ENCODE data around the gene PCDHA8. TPM values are rescaled to one million over a fixed set of nuclear protein-coding genes. Genes with fewer than 3 reads are reported as not detected.
"Not testable (repeated sequence)": the region's sequence is repeated elsewhere in the genome, so short reads cannot be mapped to it uniquely, and the experiment has no call there.

PCDHA8 gene
- total RNA-seq, 1 donor from 2014 or later, result 0.38 TPM

- ATAC-seq, result no peak
These were observed 40.0 kb upstream of the PCDHA8 start, which contains the start of gene PCDHA3 for GRCh38 chr5:140800816-140801493. Gene PCDHA3 (plus strand): TSS chr5:140801057.

DNA sequence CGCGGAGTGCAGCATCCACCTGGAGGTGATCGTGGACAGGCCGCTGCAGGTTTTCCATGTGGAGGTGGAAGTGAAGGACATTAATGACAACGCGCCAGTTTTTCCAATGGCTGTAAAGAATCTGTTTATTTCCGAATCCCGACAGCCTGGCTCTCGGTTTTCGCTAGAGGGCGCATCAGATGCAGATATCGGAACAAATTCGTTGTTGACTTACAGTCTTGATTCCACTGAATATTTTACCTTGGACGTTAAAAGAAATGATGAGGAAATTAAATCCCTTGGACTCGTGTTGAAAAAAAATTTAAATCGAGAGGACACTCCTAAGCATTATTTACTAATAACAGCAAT is 39.5 kb upstream of the PCDHA8 start:
- Histone ChIP-seq H3K4me3 (peak overlapping the region; percentile 39), H3K9me3 (peaks cover 31% of the 10 kb centered on the region), H3K27me3 (ENCODE audit: low read depth) (peaks cover 16% of the 10 kb centered on the region), H3K36me3 (no peaks in the 10 kb centered on the region), H3K4me1 (no peaks in the 10 kb centered on the region), H3K27ac (no peak overlapping the region)
- intact Hi-C loops (cut with DNase I), result no loop called here
- no peak for DNase-seq
- no peak for ATAC-seq
- TF ChIP-seq CTCF (IDR thresholded peaks at IDR 0.05), result peak; percentile 15

More at GRCh38 chr5:140800816-140801493, 40.0 kb upstream of the PCDHA8 start, which contains the start of gene PCDHA3:
- DNase-seq, result no peak
- H3K4me3 ChIP-seq, result peak within 1 kb of the TSS; percentile 39
- H3K9me3 ChIP-seq, result peaks cover 35% of the 10 kb centered on the region
- H3K36me3 ChIP-seq, result no peaks in the 10 kb centered on the region
- no peak within 1 kb of the TSS for H3K27ac ChIP-seq
- H3K27me3 ChIP-seq (ENCODE audit: low read depth), result peaks cover 16% of the 10 kb centered on the region
- H3K4me1 ChIP-seq, result no peaks in the 10 kb centered on the region
- TF ChIP-seq CTCF (IDR thresholded peaks at IDR 0.05), result no peak
- intact Hi-C loops (cut with DNase I), result no loop called here

DNA sequence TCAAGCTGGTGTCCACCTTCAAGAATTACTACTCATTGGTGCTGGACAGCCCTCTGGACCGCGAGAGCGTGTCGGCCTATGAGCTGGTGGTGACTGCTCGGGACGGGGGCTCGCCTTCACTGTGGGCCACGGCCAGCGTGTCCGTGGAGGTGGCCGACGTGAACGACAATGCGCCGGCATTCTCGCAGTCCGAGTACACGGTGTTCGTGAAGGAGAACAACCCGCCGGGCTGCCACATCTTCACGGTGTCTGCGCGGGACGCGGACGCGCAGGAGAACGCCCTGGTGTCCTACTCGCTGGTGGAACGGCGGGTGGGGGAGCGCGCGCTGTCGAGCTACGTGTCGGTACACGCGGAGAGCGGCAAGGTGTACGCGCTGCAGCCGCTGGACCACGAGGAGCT is 38.6 kb upstream of the PCDHA8 start:
- intact Hi-C loops (cut with DNase I); ATAC-seq; H3K36me3 ChIP-seq; H3K4me1 ChIP-seq; H3K4me3 ChIP-seq; H3K27ac ChIP-seq; DNase-seq: not testable (repeated sequence)
- peaks cover 16% of the 10 kb centered on the region for H3K27me3 ChIP-seq (ENCODE audit: low read depth)
- peaks cover 23% of the 10 kb centered on the region for H3K9me3 ChIP-seq

GRCh38 chr5:140802781-140803271 is 38.2 kb upstream of the PCDHA8 start:
- no peak for TF ChIP-seq CTCF (IDR thresholded peaks at IDR 0.05)
- H3K4me3 ChIP-seq, result no peak overlapping the region

GRCh38 chr5:140806834-140807775 is 33.9 kb upstream of the PCDHA8 start, which contains the start of gene PCDHA4:
Gene PCDHA4 (plus strand): TSS chr5:140807068.
- Histone ChIP-seq H3K27me3 (ENCODE audit: low read depth) (peaks cover 16% of the 10 kb centered on the region), H3K9me3 (peaks cover 19% of the 10 kb centered on the region), H3K27ac (no peak within 1 kb of the TSS), H3K36me3 (no peaks in the 10 kb centered on the region), H3K4me3 (peak within 1 kb of the TSS; percentile 42), H3K4me1 (no peaks in the 10 kb centered on the region)
- DNase-seq (no peak), ATAC-seq (peak; percentile 51 to 83)
- TF ChIP-seq CTCF (IDR thresholded peaks at IDR 0.05), result peak; percentile 40
- intact Hi-C loops (cut with DNase I), result no loop called here

More at GRCh38 chr5:140802781-140803271, 38.2 kb upstream of the PCDHA8 start:
- peaks cover 16% of the 10 kb centered on the region for H3K27me3 ChIP-seq (ENCODE audit: low read depth)
- no peak overlapping the region for H3K27ac ChIP-seq
- H3K4me1 ChIP-seq, result no peaks in the 10 kb centered on the region
- intact Hi-C loops (cut with DNase I), result no loop called here
- no peaks in the 10 kb centered on the region for H3K36me3 ChIP-seq
- H3K9me3 ChIP-seq, result peaks cover 24% of the 10 kb centered on the region
- ATAC-seq, result no peak
- no peak for DNase-seq

GRCh38 chr5:140808241-140808888 is 32.6 kb upstream of the PCDHA8 start:
- H3K36me3 ChIP-seq; ATAC-seq; H3K4me3 ChIP-seq; H3K4me1 ChIP-seq; H3K27ac ChIP-seq; DNase-seq; intact Hi-C loops (cut with DNase I); H3K27me3 ChIP-seq (ENCODE audit: low read depth); H3K9me3 ChIP-seq: not testable (repeated sequence)
